Gastrocnemius medialis (tissue), 4 donors: Measurements from ENCODE around the gene ATXN7. TPM values are rescaled to one million over a fixed set of nuclear protein-coding genes. Genes with fewer than 3 reads are reported as not detected.

Source experiments
- ATAC-seq, 2 donors: fragments of 150-250 bp; one replicate each; pipeline ENCODE4 v1.9.1; 2016
- DNase-seq, 2 donors: peaks; one replicate each; pipeline ENCODE4 v3.0.0-alpha.2; 2019
- H3K27ac ChIP-seq, 4 donors: fragments of 200-600 bp; sonication (generic); 1 replicate in 1 of 4; 2 replicates in 3 of 4; pipeline ENCODE4 v1.5.1; 2016 to 2018; ENCODE audit warnings: mild to moderate bottlenecking in 2 of 4, moderate library complexity in 1 of 4
- H3K27me3 ChIP-seq, 3 donors: fragments of 200-600 bp; sonication (generic) in 2 of 3; 1 replicate in 1 of 3; 2 replicates in 2 of 3; pipeline versions ENCODE4 v1.5.1 to v1.6.0; 2016 to 2019; ENCODE audit warnings: mild to moderate bottlenecking in 1 of 3, moderate library complexity in 1 of 3
- H3K36me3 ChIP-seq, 2 donors: fragments of 200-600 bp; sonication (generic) in 1 of 2; one replicate each; pipeline ENCODE4 v1.5.1; 2017 to 2018
- H3K4me1 ChIP-seq, 2 donors: fragments of 200-600 bp; sonication (generic) in 1 of 2; one replicate each; pipeline ENCODE4 v1.5.1; 2016 to 2017; ENCODE audit warnings: mild to moderate bottlenecking in 2 of 2
- H3K4me3 ChIP-seq, 4 donors: fragments of 200-600 bp; sonication (generic) in 3 of 4; 1 replicate in 1 of 4; 2 replicates in 3 of 4; pipeline ENCODE4 v1.5.1; 2016 to 2019; ENCODE audit warnings: mild to moderate bottlenecking in 2 of 4
- H3K9me3 ChIP-seq, 3 donors: fragments of 200-600 bp; sonication (generic) in 2 of 3; 1 replicate in 1 of 3; 2 replicates in 2 of 3; pipeline ENCODE4 v1.5.1; 2016 to 2019
- POLR2A ChIP-seq, 2 donors: fragments of 450-650 bp; IDR thresholded peaks; one replicate each; pipeline ENCODE4 v1.6.1; 2017; ENCODE audit warnings: antibody characterized with exemption in 2 of 2, mild to moderate bottlenecking in 2 of 2, moderate library complexity in 2 of 2
- in situ Hi-C, 4 donors: fragments of 200-750 bp; cut with MboI; loops; one replicate each; pipeline versions ENCODE4 v1.15.0 to v1.8.0; 2017; ENCODE audit warnings: low sequenced_read_pairs in 4 of 4
- intact Hi-C: fragments of 100-400 bp; cut with DNase I; formaldehyde crosslinking; loops from one replicate; pipeline ENCODE4 v1.15.1; 2023; ENCODE audit warnings: low total_unique reads
- total RNA-seq, 4 donors: library from RNA; depleted of rRNA; stranded (reverse); fragments of >200 nt; gene quantifications; one replicate each; pipeline versions ENCODE4 v1.1.0 to v1.2.3, GENCODE V29; 2016
- TF ChIP-seq, protein P1 (sequence below), 5 experiments: fragments of 450-650 bp in 3 of 5; fragments of 200-600 bp in 2 of 5; sonication (generic) in 2 of 5; IDR thresholded peaks in 4 of 5; conservative IDR thresholded peaks in 1 of 5; 1 replicate in 4 of 5; 2 replicates in 1 of 5; pipeline ENCODE4 v1.5.1; 2016 to 2019; ENCODE audit warnings: antibody characterized with exemption in 5 of 5, mild to moderate bottlenecking in 3 of 5, moderate library complexity in 3 of 5

ATXN7 gene
- total RNA-seq, 4 donors from 2014 or later, result 14.5 to 27.4 (median 23.7) TPM

DNA sequence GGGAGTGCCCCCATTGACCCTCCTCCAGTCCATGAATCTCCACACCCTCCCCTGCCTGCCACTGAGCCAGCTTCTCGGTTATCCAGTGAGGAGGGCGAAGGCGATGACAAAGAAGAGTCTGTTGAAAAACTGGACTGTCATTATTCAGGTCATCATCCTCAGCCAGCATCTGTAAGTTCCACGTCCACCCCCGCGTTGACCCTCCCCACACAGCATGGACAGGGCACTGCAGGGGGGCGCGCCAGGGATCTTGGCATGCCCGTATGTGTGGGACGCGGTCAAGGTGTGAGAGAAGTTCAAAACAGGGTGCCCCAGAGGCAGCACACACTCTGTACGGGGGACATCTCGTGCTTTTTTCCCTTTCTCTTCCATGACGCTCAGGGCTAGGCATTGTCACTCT lies 126.5 kb downstream of the ATXN7 start:
- Histone ChIP-seq H3K27me3 (no peaks in the 10 kb centered on the region), H3K4me3 (no peak overlapping the region), H3K36me3 (peaks cover 0 to 57% of the 10 kb centered on the region in 2 donors), H3K9me3 (no peaks in the 10 kb centered on the region), H3K27ac (no peak overlapping the region), H3K4me1 (peaks cover 6 to 16% of the 10 kb centered on the region in 2 donors)
- no peak for TF ChIP-seq POLR2A (IDR thresholded peaks at IDR 0.05)
- TF ChIP-seq, protein P1, sequence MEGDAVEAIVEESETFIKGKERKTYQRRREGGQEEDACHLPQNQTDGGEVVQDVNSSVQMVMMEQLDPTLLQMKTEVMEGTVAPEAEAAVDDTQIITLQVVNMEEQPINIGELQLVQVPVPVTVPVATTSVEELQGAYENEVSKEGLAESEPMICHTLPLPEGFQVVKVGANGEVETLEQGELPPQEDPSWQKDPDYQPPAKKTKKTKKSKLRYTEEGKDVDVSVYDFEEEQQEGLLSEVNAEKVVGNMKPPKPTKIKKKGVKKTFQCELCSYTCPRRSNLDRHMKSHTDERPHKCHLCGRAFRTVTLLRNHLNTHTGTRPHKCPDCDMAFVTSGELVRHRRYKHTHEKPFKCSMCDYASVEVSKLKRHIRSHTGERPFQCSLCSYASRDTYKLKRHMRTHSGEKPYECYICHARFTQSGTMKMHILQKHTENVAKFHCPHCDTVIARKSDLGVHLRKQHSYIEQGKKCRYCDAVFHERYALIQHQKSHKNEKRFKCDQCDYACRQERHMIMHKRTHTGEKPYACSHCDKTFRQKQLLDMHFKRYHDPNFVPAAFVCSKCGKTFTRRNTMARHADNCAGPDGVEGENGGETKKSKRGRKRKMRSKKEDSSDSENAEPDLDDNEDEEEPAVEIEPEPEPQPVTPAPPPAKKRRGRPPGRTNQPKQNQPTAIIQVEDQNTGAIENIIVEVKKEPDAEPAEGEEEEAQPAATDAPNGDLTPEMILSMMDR (IDR thresholded peaks at IDR 0.05 in 4 of 5, conservative IDR thresholded peaks at IDR 0.05 in 1 of 5), result no peak
- in situ Hi-C loops, result no loop called here
- DNase-seq (no peak), ATAC-seq (no peak)
- intact Hi-C loops, result loop anchor here (5.0 to 10.0 kb wide), 2 partner anchors 78 to 125 kb away; partner anchors contain the start of genes ATXN7, SCAANT1 and THOC7

- Histone ChIP-seq H3K9me3 (no peaks in the 10 kb centered on the region), H3K4me3 (no peak overlapping the region), H3K27me3 (no peaks in the 10 kb centered on the region), H3K36me3 (peaks cover 0 to 62% of the 10 kb centered on the region in 2 donors), H3K27ac (no peak overlapping the region), H3K4me1 (peaks cover 6 to 15% of the 10 kb centered on the region in 2 donors)
- DNase-seq (no peak), ATAC-seq (no peak)
- intact Hi-C loops (loop anchor here (5.0 to 10.0 kb wide), 2 partner anchors 78 to 126 kb away; partner anchors contain the start of genes ATXN7, SCAANT1 and THOC7), in situ Hi-C loops (no loop called here)
- TF ChIP-seq POLR2A (IDR thresholded peaks at IDR 0.05), result no peak
- TF ChIP-seq, protein P1 (IDR thresholded peaks at IDR 0.05 in 4 of 5, conservative IDR thresholded peaks at IDR 0.05 in 1 of 5), result no peak
Observed at GRCh38 chr3:63990733-63991132, 127.1 kb downstream of the ATXN7 start.

GRCh38 chr3:63991666-63992065 lies 128.0 kb downstream of the ATXN7 start:
- intact Hi-C loops (loop anchor here (5.0 to 10.0 kb wide), 2 partner anchors 79 to 127 kb away; partner anchors contain the start of genes ATXN7, SCAANT1 and THOC7), in situ Hi-C loops (no loop called here)
- peaks cover 1 to 6% of the 10 kb centered on the region in 2 donors for H3K4me1 ChIP-seq
- no peak for DNase-seq
- no peak overlapping the region for H3K27ac ChIP-seq
- TF ChIP-seq POLR2A (IDR thresholded peaks at IDR 0.05), result no peak
- TF ChIP-seq, protein P1 (IDR thresholded peaks at IDR 0.05 in 4 of 5, conservative IDR thresholded peaks at IDR 0.05 in 1 of 5), result no peak
- ATAC-seq, result no peak
- H3K4me3 ChIP-seq, result no peak overlapping the region
- no peaks in the 10 kb centered on the region for H3K27me3 ChIP-seq
- H3K36me3 ChIP-seq, result peaks cover 0 to 71% of the 10 kb centered on the region in 2 donors
- H3K9me3 ChIP-seq, result no peaks in the 10 kb centered on the region

GRCh38 chr3:63992516-63993209 lies 129.0 kb downstream of the ATXN7 start:
- Histone ChIP-seq H3K27me3 (no peaks in the 10 kb centered on the region), H3K4me3 (no peak overlapping the region), H3K36me3 (peaks cover 0 to 76% of the 10 kb centered on the region in 2 donors), H3K4me1 (peaks cover 0 to 3% of the 10 kb centered on the region in 2 donors), H3K27ac (no peak overlapping the region), H3K9me3 (no peaks in the 10 kb centered on the region)
- no peak for ATAC-seq
- intact Hi-C loops (loop anchor here (1.0 to 10.0 kb wide), 3 partner anchors 30 to 128 kb away; partner anchors contain the start of genes ATXN7, SCAANT1 and THOC7), in situ Hi-C loops (no loop called here)
- no peak for TF ChIP-seq POLR2A (IDR thresholded peaks at IDR 0.05)
- TF ChIP-seq, protein P1 (IDR thresholded peaks at IDR 0.05 in 4 of 5, conservative IDR thresholded peaks at IDR 0.05 in 1 of 5), result no peak
- no peak for DNase-seq
